Aorta (tissue), 5 donors: ENCODE results near the gene CPT1A. TPM values are rescaled to one million over a fixed set of nuclear protein-coding genes. Genes with fewer than 3 reads are reported as not detected.

Experiments used
- ATAC-seq: fragments of 200-7000 bp; cut with Tn5 transposase; one replicate; pipeline ENCODE4 v1.9.1; 2022; ENCODE audit warnings: moderate library complexity; ENCODE audit not compliant: low FRiP score
- DNase-seq, 2 donors: peaks; one replicate each; pipeline ENCODE4 v3.0.0-alpha.2; 2020
- H3K27ac ChIP-seq, 2 donors: one replicate each; pipeline ENCODE4 v1.5.1; 2013; ENCODE audit warnings: low read length in 2 of 2, mild to moderate bottlenecking in 2 of 2, moderate library complexity in 2 of 2, control low read depth in 1 of 2, inconsistent platforms in 1 of 2, low read depth in 1 of 2
- H3K27me3 ChIP-seq, 2 donors: one replicate each; pipeline ENCODE4 v1.6.1; 2013; ENCODE audit warnings: control low read depth in 1 of 2, low read length in 1 of 2, mild to moderate bottlenecking in 1 of 2, moderate library complexity in 1 of 2; ENCODE audit not compliant: insufficient read depth in 2 of 2, control insufficient read depth in 1 of 2
- H3K36me3 ChIP-seq, 2 donors: one replicate each; pipeline ENCODE4 v1.6.1; 2013; ENCODE audit warnings: control low read depth in 1 of 2, low read length in 1 of 2, mild to moderate bottlenecking in 1 of 2; ENCODE audit not compliant: insufficient read depth in 2 of 2, control insufficient read depth in 1 of 2
- H3K4me1 ChIP-seq, 2 donors: one replicate each; pipeline ENCODE4 v1.6.1; 2013; ENCODE audit warnings: low read length in 2 of 2, control low read depth in 1 of 2, mild to moderate bottlenecking in 1 of 2, moderate library complexity in 1 of 2; ENCODE audit not compliant: insufficient read depth in 2 of 2, control insufficient read depth in 1 of 2
- H3K4me3 ChIP-seq, 2 donors: one replicate each; pipeline ENCODE4 v1.5.1; 2013; ENCODE audit warnings: low read length in 2 of 2, control low read depth in 1 of 2, mild to moderate bottlenecking in 1 of 2
- H3K9me3 ChIP-seq: one replicate; pipeline ENCODE4 v1.6.1; 2013; ENCODE audit warnings: mild to moderate bottlenecking, low read length; ENCODE audit not compliant: control insufficient read depth
- WGBS, 2 donors: extraction: QIAGEN DNeasy Blood & Tissue Kit; methylation state at CpG; one replicate each; pipeline ENCODE4 v1.1.7; 2013; 5-methylcytosine and 5-hydroxymethylcytosine counted together
- intact Hi-C, 2 donors: fragments of 100-400 bp; cut with DNase I; formaldehyde crosslinking; loops; one replicate each; pipeline versions ENCODE4 v1.14.2 to v1.15.0; 2022
- polyA plus RNA-seq, 2 donors: library from polyadenylated mRNA; stranded (reverse); fragments of 200-250 nt; gene quantifications; one replicate each; pipeline ENCODE4 v1.2.3, GENCODE V29; 2013
- total RNA-seq, 2 donors: library from RNA; stranded (reverse); fragmentation: NEBNext Ultra II Directional; extraction: Animal tissue kit (Norgen Biotek cat#: 25700); gene quantifications; one replicate each; pipeline ENCODE4 v1.2.1, GENCODE V29; 2021
- donor health status: healthy with polysubstance abuse.
- donor health status: Bipolar disorder and iron deficiency.
- donor health status: DM: no; HTN: no; CAD: no.
- donor health status: DM: no; HTN: no; CAD: no.
- donor health status: DM: yes; HTN: yes; CAD: no.

Gene CPT1A
- total and polyA plus RNA-seq, 4 donors, result 10.9 to 81.4 (median 59.5) TPM

GRCh38 chr11:68828957-68829356 lies 12.8 kb downstream of the CPT1A start:
- DNase-seq, result no peak
- intact Hi-C loops, result no loop called here
- H3K4me3 ChIP-seq, result no peak overlapping the region
- 78 to 79% methylated on average over 12 of the region's 12 CpGs for WGBS, 2 donors
- H3K9me3 ChIP-seq, result no peaks in the 10 kb centered on the region
- H3K27me3 ChIP-seq, result no peaks in the 10 kb centered on the region
- H3K36me3 ChIP-seq, result no peaks in the 10 kb centered on the region
- no peak overlapping the region for H3K27ac ChIP-seq
- ATAC-seq, result no peak
- H3K4me1 ChIP-seq, result no peaks in the 10 kb centered on the region

DNA sequence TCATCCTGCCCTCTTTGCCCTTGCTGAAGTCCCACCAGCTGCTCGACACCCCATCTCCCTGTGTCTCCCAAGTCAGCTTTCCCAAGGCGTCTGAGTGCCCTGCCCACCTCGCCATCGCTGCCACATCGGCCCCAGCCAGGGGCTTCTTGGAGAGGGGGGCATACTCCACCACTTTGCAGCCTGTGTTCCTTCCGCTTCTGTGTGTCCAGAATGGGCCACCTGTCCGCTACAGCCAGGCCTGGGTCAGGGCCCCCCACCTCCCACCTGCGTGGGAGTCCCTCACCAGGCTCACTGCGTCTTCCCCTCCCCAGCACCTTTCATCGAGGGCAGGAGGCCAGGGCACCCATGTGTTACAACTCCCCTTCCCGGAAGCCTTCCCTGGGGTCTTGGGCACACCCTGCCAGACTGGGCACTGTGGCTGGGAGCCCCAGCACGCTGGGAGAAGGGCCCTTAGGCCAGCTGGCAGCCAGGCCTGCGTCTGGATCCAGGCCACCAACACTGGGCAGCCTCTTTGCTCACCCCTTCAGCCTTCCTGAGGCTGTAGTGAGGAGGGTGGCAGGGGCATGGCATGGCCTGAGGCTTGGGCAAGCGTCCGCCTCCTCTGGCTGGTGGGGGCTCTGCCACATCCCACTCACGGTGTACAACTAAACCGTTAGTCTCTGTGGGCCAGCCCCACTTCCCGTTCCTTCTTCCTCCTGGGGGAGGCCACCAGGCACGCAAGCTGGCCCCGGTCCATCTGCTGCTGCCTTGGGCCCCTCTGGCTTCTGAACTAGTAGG lies 13.4 kb downstream of the CPT1A start:
- intact Hi-C loops, result no loop called here
- Histone ChIP-seq H3K36me3 (no peaks in the 10 kb centered on the region), H3K27ac (no peak overlapping the region), H3K9me3 (no peaks in the 10 kb centered on the region), H3K27me3 (no peaks in the 10 kb centered on the region), H3K4me1 (no peaks in the 10 kb centered on the region), H3K4me3 (no peak overlapping the region)
- 29 to 31% methylated on average over 20 of the region's 20 CpGs for WGBS, 2 donors
- DNase-seq (peak in 1 of 2 donors; percentile 66), ATAC-seq (peak; percentile 44)

- DNase-seq (no peak), ATAC-seq (no peak)
- no peaks in the 10 kb centered on the region for H3K36me3 ChIP-seq
- no peaks in the 10 kb centered on the region for H3K4me1 ChIP-seq
- WGBS, 2 donors, result 73 to 78% methylated on average over 8 of the region's 8 CpGs
- no peak overlapping the region for H3K27ac ChIP-seq
- no peaks in the 10 kb centered on the region for H3K9me3 ChIP-seq
- intact Hi-C loops, result no loop called here
- H3K27me3 ChIP-seq, result no peaks in the 10 kb centered on the region
- no peak overlapping the region for H3K4me3 ChIP-seq
These were observed 14.0 kb downstream of the CPT1A start for GRCh38 chr11:68827733-68828132.

GRCh38 chr11:68826726-68827125 lies 15.0 kb downstream of the CPT1A start:
- Histone ChIP-seq H3K27ac (no peak overlapping the region), H3K36me3 (peaks cover 0 to under 1% of the 10 kb centered on the region in 2 donors), H3K9me3 (no peaks in the 10 kb centered on the region), H3K27me3 (no peaks in the 10 kb centered on the region), H3K4me1 (no peaks in the 10 kb centered on the region), H3K4me3 (no peak overlapping the region)
- 95 to 96% methylated on average over 9 of the region's 9 CpGs for WGBS, 2 donors
- ATAC-seq (no peak), DNase-seq (no peak)
- intact Hi-C loops, result no loop called here

DNA sequence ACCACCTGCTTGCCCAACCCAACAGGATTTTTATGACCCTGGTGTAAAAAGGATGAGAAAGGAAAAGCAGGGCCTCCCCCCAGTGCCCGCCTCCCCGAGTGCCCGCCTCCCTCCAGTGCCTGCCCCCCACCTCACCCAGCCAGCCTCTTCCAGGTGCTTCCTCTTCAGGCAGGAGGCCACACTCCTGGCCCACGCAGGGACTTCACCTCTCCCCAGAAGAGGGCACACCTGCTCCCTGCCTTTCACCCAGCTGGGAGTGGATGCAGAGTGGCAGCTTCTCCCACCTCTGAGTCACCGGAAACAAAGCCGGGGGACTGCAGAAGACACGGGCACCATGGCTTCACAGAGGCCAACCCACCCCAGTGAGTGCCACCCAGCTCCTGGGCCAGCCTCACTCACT lies 16.1 kb downstream of the CPT1A start:
- ATAC-seq (no peak), DNase-seq (no peak)
- intact Hi-C loops, result no loop called here
- Histone ChIP-seq H3K4me1 (no peaks in the 10 kb centered on the region), H3K4me3 (no peak overlapping the region), H3K36me3 (peaks cover 0 to 1% of the 10 kb centered on the region in 2 donors), H3K9me3 (no peaks in the 10 kb centered on the region), H3K27ac (no peak overlapping the region), H3K27me3 (no peaks in the 10 kb centered on the region)
- 72 to 82% methylated on average over 7 of the region's 7 CpGs for WGBS, 2 donors

- intact Hi-C loops, result no loop called here
- H3K36me3 ChIP-seq, result peaks cover 0 to 1% of the 10 kb centered on the region in 2 donors
- no peak overlapping the region for H3K27ac ChIP-seq
- no peaks in the 10 kb centered on the region for H3K4me1 ChIP-seq
- DNase-seq (no peak), ATAC-seq (no peak)
- WGBS, 2 donors, result 95 to 96% methylated on average over 5 of the region's 5 CpGs
- no peaks in the 10 kb centered on the region for H3K27me3 ChIP-seq
- no peak overlapping the region for H3K4me3 ChIP-seq
- H3K9me3 ChIP-seq, result no peaks in the 10 kb centered on the region
These were observed 19.2 kb downstream of the CPT1A start for GRCh38 chr11:68822546-68822945.

DNA sequence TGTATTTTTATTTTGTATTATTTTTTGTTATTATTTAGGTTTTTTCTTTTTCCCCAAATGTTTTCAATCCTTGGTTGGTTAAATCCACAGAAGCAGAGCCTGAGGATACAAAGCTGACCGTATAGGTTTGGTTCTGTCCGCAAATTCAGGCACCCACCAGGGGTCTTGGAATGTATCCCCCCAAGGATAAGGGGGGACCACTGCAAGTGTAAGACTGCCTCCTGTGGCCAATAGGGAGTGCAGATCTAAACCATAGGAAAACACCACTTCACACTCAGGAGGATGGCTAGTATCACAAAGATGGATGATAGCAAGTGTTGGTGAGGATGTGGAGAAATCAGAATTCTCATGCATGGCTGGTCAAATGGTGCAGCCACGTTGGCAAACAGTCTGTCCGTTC lies 20.0 kb downstream of the CPT1A start:
- peaks cover 0 to 1% of the 10 kb centered on the region in 2 donors for H3K36me3 ChIP-seq
- DNase-seq, result no peak
- no peak for ATAC-seq
- H3K27ac ChIP-seq, result no peak overlapping the region
- intact Hi-C loops, result no loop called here
- H3K27me3 ChIP-seq, result no peaks in the 10 kb centered on the region
- H3K9me3 ChIP-seq, result no peaks in the 10 kb centered on the region
- H3K4me3 ChIP-seq, result no peak overlapping the region
- H3K4me1 ChIP-seq, result no peaks in the 10 kb centered on the region
- WGBS, 2 donors, result 61 to 63% methylated on average over 4 of the region's 4 CpGs

- 83% methylated on average over 10 of the region's 10 CpGs for WGBS, 2 donors
- peaks cover 0 to 1% of the 10 kb centered on the region in 2 donors for H3K36me3 ChIP-seq
- DNase-seq (no peak), ATAC-seq (no peak)
- no peaks in the 10 kb centered on the region for H3K4me1 ChIP-seq
- no peak overlapping the region for H3K27ac ChIP-seq
- intact Hi-C loops, result no loop called here
- H3K9me3 ChIP-seq, result no peaks in the 10 kb centered on the region
- no peak overlapping the region for H3K4me3 ChIP-seq
- no peaks in the 10 kb centered on the region for H3K27me3 ChIP-seq
These were observed 22.4 kb downstream of the CPT1A start for GRCh38 chr11:68819362-68819761.

DNA sequence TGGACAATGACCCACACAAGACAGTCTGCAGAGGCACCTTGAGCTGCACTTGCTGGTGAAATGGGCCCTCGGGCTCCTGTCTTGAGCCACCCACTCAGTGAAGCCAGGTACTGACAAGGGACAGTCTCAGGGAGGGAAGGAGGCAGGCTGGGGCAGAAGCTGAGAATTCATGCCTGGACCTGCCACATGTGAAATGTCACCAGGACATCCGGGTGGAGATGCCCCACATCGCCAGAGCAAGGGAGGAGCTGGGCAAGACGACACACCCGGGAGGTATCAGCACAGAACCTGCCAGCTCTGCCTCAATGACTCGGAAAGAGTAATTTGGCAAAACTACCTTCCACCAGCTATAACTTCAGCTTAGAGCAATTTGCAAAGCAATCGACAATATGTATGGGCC lies 23.5 kb downstream of the CPT1A start:
- WGBS, 2 donors, result 87 to 89% methylated on average over 7 of the region's 7 CpGs

More for the DNA sequence above, 23.5 kb downstream of the CPT1A start:
- Histone ChIP-seq H3K36me3 (peaks cover 0 to 1% of the 10 kb centered on the region in 2 donors), H3K27me3 (no peaks in the 10 kb centered on the region), H3K9me3 (no peaks in the 10 kb centered on the region), H3K4me1 (no peaks in the 10 kb centered on the region), H3K27ac (no peak overlapping the region), H3K4me3 (no peak overlapping the region)
- intact Hi-C loops, result no loop called here
- ATAC-seq (no peak), DNase-seq (no peak)
